Mucosa of gallbladder (tissue), 1 donor: ENCODE measurements around the gene RHCE. TPM values are rescaled to one million over a fixed set of nuclear protein-coding genes. Genes with fewer than 3 reads are reported as not detected.
"Not testable (repeated sequence)": the region's sequence is repeated elsewhere in the genome, so short reads cannot be mapped to it uniquely, and the experiment has no call there.

Experiments used
- DNase-seq: peaks from one replicate; pipeline ENCODE4 v3.0.0-alpha.2; 2020; ENCODE audit warnings: low spot score
- total RNA-seq: library from RNA; stranded (reverse); gene quantifications from one replicate; pipeline ENCODE4 v1.2.1, GENCODE V29; 2021
- donor health status: DM: no; HTN: no; CAD: no.

RHCE gene
- total RNA-seq = 0.35 TPM

DNA sequence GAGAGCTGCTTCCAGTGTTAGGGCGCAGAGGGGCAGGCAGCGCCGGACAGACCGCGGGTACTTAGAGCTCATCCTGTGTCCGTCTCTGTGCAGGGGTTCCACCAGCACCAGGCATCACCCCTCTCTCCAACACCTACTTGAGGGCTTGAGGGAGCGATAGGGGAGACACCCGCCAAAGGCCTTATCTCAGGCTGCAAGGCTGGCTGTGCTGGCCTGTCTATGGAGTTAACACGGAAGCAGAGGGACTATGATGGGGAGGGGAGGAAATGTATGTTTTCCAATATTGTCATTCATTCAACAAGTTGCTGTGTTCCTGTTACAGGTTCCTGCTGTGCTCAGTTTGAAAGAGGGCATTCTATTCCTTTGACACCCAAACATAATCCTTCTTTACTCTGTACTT, at the start of gene RHCE:
Gene RHCE (minus strand): TSS at position 111 of the 400 bp plus-strand sequence. CDS start 39 bp downstream, at position 72.
- DNase-seq = not testable (repeated sequence)

- DNase-seq = no peak
Measured at GRCh38 chr1:25469177-25469576, 48.6 kb upstream of the RHCE start.

DNA sequence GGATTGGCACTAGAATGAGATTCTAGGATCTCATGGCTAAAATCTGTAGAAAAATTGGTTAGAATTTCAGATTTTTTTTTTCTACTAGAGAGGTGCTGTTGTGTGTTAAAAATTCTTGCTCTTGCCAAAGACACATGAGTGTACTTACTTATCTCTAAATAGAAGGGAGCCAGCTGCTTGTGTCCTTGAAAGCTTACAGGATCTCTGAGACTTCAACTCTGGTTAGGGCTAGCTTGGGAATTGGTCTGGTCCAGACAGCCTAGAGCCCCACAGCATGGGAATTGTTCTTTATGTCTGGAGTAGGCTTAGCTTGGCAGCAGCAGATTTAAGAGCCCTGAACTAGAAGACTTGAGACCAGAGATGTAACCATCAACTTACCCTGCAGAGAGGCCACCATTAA, 47.4 kb upstream of the RHCE start:
- DNase-seq = peak; percentile 20

DNA sequence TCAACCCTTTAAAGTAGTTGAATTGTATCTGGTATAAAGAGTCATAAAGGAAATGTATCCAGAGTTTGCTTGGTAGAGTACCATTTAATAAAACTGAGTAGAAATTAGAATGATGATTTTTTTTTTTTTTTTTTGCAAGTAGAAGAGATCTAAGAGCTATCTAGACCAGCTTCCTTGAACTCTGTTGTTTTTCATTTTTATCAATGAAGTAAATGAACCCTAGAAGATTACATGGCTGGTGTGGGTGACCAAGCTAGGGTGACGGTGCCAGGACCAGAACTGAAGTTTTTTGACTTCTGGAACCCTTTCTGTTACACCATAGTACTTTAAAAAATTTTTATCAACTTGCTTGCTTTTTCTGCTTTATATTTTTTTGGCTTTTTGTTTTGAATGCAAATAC, 47.0 kb upstream of the RHCE start:
- no peak for DNase-seq

GRCh38 chr1:25467193-25467592, 46.6 kb upstream of the RHCE start:
- DNase-seq = no peak

DNA sequence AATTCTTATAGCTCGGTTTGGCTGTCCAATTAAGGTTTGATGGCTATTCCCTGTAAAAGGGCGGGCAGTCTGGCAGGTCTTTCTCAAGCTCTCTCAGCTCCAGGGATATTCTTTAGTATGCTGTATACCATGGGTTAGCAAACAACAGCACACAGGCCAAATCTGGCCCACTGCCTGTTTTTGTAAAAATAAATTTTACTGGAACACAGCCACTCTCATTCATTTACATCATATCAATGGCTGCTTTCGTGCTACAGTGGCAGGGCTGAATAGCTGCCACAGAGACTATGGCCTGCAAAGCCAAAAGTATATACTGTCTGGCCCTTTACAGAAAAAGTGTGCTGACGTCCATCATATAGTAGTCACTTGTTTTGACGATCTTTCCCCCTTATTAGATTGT, 42.1 kb upstream of the RHCE start:
- no peak for DNase-seq

DNA sequence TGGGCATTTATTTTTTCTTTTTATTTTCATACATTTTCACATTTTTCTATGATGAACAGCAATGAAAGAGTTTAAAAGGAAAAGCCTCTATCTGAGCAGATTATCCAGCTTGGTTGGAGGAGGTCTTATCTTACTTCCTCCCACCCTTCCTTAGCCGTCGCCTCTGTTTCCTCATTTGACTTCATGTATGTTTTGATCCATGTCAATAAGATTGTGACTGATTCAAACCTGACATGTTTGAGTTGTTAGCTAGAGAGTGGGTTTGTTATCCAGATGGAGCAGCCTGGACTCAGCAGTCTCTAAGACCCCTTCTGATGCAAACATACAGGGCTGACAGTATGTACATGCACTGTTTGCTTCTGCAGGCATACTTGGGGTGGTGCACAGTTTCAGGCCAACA, 41.2 kb upstream of the RHCE start:
- no peak for DNase-seq

DNA sequence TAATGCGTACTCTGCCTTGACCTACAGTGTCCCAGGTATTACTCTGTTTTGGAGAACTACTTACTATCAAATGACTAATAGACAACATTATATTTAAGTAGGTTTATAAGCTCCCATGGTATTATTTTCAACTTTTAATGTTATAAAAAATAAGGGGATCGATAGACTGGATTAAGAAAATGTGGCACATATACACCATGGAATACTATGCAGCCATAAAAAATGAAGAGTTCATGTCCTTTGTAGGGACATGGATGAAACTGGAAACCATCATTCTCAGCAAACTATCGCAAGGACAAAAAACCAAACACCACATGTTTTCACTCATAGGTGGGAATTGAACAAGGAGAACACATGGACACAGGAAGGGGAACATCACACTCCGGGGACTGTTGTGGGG, 40.2 kb upstream of the RHCE start:
- not testable (repeated sequence) for DNase-seq

DNA sequence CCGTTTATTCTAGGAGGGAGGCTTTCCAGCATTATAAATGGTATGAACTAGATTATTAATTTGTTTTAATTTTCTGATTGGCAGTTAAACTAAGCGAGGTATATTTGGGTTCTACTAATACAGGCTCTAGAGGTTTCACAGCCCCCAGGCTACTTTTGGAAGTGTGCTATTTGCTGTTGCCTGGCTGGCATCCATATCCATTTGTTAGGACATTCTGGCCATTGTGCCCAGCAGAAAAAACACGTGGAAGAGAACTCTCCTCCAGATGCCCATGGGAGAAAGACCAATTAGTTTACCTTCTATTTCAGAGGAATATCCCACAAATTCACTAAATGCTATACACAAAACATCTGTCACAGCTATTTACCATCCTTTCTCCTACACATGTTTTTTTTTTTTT, 39.4 kb upstream of the RHCE start:
- no peak for DNase-seq

- DNase-seq = no peak
Measured at GRCh38 chr1:25458541-25459298, 38.1 kb upstream of the RHCE start.

GRCh38 chr1:25456502-25456901, 35.9 kb upstream of the RHCE start:
- no peak for DNase-seq

DNA sequence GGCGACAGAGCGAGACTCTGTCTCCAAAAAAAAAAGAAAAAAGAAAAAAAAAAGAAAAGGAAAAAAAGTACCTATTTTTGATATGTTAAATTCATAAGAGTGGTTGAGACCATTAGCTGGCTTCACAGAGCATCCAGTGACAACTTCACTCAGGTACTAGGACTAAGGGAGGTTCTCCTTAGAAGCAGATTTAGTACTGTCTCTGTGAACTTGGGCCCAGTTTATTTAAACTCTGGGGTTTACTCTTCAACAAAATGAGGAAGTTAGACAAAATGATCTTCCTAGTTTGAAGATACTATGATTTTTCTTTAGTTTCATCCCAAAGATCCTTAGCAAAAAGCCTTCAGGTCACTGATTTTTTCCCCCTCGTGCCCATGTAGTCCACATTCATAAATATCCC, 31.3 kb upstream of the RHCE start:
- no peak for DNase-seq

DNA sequence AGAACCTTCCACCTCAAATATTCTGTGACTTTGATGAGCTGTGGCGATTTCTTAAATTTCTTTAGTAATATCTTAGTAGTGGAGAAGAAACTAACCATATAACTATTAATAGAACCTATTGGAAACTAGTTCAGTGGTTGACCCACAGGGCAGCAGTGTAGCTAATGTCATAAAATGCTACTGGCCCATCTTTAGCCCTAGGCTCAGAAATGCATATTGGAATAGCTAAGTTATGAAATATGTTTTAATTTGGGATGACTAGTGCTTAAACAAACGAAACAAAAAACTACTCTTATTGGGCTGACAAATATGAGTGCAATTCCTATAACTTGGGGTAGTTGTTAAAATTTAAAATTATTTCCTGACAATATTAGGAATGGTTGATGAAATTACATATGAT, 30.3 kb upstream of the RHCE start:
- no peak for DNase-seq

DNA sequence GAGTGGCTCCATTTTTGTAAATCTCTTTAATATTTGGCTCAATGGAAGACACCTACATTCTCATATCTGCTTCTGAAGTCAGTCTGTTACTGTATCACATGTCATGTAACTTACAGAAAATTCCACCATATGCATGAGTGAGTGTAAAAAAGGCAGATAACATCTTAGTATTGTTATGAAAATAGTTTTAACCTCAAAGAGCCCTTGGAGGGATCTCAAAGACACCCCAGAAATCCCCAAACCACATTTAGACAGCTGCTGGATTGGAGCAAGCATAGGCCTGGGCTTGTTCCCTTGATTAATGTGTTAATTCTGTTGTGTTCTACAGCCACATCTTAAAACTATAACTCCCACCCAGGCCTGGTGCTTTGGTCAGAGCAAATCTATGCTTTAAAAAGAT, 26.9 kb upstream of the RHCE start:
- DNase-seq = no peak

DNA sequence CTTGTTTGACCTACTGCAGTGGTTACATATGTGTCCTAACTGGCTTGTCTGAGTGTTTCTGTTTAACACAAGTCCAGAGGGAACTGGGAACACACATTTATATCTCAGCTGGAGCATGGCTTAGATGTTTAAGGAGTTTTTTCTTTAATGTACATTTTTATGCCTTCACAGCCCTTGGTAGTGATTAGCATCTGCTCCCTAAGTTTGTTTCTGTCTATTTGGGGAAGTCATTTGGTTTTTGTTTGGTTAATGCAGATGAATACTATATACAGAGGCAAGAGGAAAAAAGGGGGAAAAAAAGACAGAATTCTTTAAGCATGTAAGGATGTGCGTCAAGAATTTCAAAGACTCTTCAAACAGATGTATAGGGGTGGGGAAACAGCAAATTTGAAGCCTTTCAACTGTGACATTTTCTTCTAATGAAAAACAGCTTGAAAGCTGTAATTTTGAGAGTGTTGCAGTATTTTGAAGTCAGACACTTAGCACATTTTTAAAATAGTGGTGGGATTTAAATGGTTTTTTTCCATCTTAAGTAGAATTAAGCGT, 25.4 kb upstream of the RHCE start:
- no peak for DNase-seq

DNA sequence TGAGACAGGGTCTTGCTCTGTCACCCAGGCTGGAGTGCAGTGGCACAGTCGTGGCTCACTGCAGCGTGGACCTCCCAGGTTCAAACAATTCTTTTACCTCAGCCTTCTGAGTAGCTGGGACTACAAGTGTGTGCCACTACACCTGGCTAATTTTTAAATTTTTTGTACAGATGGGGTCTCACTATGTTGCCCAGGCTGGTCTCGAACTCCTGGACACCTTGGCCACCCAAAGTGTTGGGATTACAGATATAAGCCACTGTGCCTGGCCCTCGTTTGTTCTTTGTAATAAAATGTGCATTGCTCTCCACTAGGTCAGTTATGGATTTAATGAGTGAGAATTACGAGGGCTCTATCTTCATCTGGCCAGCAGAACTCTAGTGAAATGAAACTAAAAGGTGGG, 24.0 kb upstream of the RHCE start:
- DNase-seq = not testable (repeated sequence)

GRCh38 chr1:25443030-25443699, 22.5 kb upstream of the RHCE start:
- no peak for DNase-seq

DNA sequence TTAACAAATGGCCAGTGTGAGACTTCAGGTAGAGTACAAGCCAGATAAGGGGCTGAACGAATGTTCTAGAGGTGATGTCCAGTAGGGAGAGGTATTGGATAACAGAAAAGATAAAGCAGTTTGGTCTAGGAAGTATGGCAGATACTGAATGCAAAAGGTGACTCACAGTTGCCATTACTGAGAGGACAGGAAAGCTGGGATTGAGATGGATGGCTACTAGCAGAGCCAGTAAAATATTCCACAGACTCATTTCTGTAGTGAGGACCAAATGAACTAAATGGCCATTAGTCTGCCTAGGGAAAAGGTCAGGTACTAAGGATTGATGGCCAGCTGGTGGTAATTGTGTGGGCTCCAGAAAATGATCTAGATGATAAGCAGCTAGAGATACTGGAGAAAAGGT, 21.6 kb upstream of the RHCE start:
- no peak for DNase-seq

GRCh38 chr1:25439287-25439686, 18.7 kb upstream of the RHCE start:
- no peak for DNase-seq

DNA sequence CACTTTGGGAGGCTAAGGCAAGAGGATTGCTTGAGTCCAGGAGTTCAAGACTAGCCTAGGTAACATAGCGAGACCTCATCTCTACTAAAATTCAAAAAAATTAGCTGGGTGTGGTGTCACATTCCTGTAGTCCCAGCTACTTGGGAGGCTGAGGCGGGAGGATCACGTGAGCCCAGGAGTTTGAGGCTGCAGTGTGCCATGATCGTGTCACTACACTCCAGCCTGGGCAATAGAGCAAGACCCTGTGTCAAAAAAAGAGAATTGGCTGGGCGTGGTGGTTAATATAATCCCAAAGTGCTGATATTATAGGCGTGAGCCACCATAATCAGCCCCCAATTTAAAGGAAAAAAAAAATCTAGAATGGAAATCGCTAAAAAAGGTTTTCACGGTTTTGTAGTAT, 17.0 kb upstream of the RHCE start:
- no peak for DNase-seq

- DNase-seq = no peak
Measured at GRCh38 chr1:25435397-25436108, 14.9 kb upstream of the RHCE start.

GRCh38 chr1:25433389-25434186, 13.0 kb upstream of the RHCE start:
- no peak for DNase-seq
